PC-9 (cell line): ENCODE data around the gene MGAT4A. TPM values are rescaled to one million over a fixed set of nuclear protein-coding genes. Genes with fewer than 3 reads are reported as not detected.

Experiments
- BruUV-seq: library from RNA; stranded (reverse); fragments of 400-500 nt; replicated peaks from 2 replicates; lab custom pipeline; 2021; lab: Mats Ljungman, UMichigan
- CTCF ChIA-PET: fragments of 300-600 bp; sonication (Branson Sonifier 250); formaldehyde crosslinking; loops from one replicate; lab custom pipeline; 2022; ENCODE audit warnings: antibody characterized with exemption; lab: Charles Lee
- POLR2A ChIA-PET: fragments of 300-600 bp; sonication (Branson Sonifier 250); formaldehyde crosslinking; loops from one replicate; lab custom pipeline; 2022; ENCODE audit warnings: antibody characterized with exemption; ENCODE audit not compliant: unreplicated experiment; lab: Charles Lee
- DNase-seq, 2 experiments: peaks; one replicate each; pipeline versions ENCODE4 v3.0.0 to v3.0.0-alpha.2; 2015 to 2022; ENCODE audit warnings: mixed read lengths in 1 of 2
- H2AFZ ChIP-seq: fragments of 200-600 bp; sonication (generic); 2 replicates; pipeline ENCODE4 v1.8.1; 2017; ENCODE audit warnings: antibody characterized with exemption
- H3F3A ChIP-seq: fragments of 200-600 bp; sonication (generic); 2 replicates; pipeline ENCODE4 v1.8.1; 2017; ENCODE audit warnings: antibody characterized with exemption, mild to moderate bottlenecking, low read depth; ENCODE audit not compliant: insufficient read depth
- H3K27ac ChIP-seq: fragments of 200-600 bp; sonication (generic); 2 replicates; pipeline ENCODE4 v1.6.1; 2016; ENCODE audit warnings: mixed run types
- H3K27me3 ChIP-seq: fragments of 200-600 bp; sonication (generic); 2 replicates; pipeline ENCODE4 v1.6.1; 2016; ENCODE audit warnings: low read depth, mixed run types; ENCODE audit not compliant: insufficient read depth
- H3K36me3 ChIP-seq: fragments of 200-600 bp; sonication (generic); 2 replicates; pipeline ENCODE4 v1.6.1; 2016; ENCODE audit warnings: low read depth, mixed run types
- H3K4me1 ChIP-seq: fragments of 200-600 bp; sonication (generic); replicated peaks from 2 replicates; pipeline ENCODE4 v1.6.1; 2016; ENCODE audit warnings: mixed run types; ENCODE audit not compliant: insufficient read depth
- H3K4me2 ChIP-seq: fragments of 200-600 bp; sonication (generic); 2 replicates; pipeline ENCODE4 v1.6.1; 2017; ENCODE audit warnings: mixed run types
- H3K4me3 ChIP-seq: fragments of 200-600 bp; sonication (generic); 2 replicates; pipeline ENCODE4 v1.6.1; 2016; ENCODE audit warnings: mixed run types
- H3K79me2 ChIP-seq: fragments of 200-600 bp; sonication (generic); 2 replicates; pipeline ENCODE4 v1.6.1; 2017; ENCODE audit warnings: low read depth, mixed run types
- H3K9me2 ChIP-seq: fragments of 200-600 bp; sonication (generic); 2 replicates; pipeline ENCODE4 v1.8.1; 2017; ENCODE audit warnings: mild to moderate bottlenecking; ENCODE audit not compliant: insufficient read depth
- H3K9me3 ChIP-seq: fragments of 200-600 bp; sonication (generic); 2 replicates; pipeline ENCODE4 v1.8.1; 2016; ENCODE audit warnings: low read depth; ENCODE audit not compliant: insufficient read depth
- H4K20me1 ChIP-seq: fragments of 200-600 bp; sonication (generic); 2 replicates; pipeline ENCODE4 v1.8.1; 2017; ENCODE audit not compliant: insufficient read depth
- CTCF ChIP-seq: fragments of 200-600 bp; sonication (generic); conservative IDR thresholded peaks from 2 replicates; pipeline ENCODE4 v1.6.1; 2017; ENCODE audit warnings: mixed run types, antibody characterized with exemption, mild to moderate bottlenecking, moderate library complexity
- EZH2 ChIP-seq: fragments of 200-600 bp; sonication (generic); IDR thresholded peaks from 2 replicates; pipeline ENCODE4 v1.8.0; 2017; ENCODE audit warnings: antibody characterized with exemption, low read depth
- intact Hi-C: fragments of 100-400 bp; cut with micrococcal nuclease; formaldehyde crosslinking; loops from one replicate; pipeline ENCODE4 v1.10.0; 2022; ENCODE audit not compliant: unreplicated experiment
- total RNA-seq: library from RNA; stranded (reverse); gene quantifications from 2 replicates; pipeline ENCODE4 v1.2.3, GENCODE V29; 2021

Gene MGAT4A
- total RNA-seq, 1 experiment from 2014 or later = 12.9 TPM

GRCh38 chr2:98706591-98706990 is 24.3 kb downstream of the MGAT4A start:
- TF ChIP-seq CTCF (no peak), EZH2 (no peak)
- no TSS peak for BruUV-seq
- no peaks in the 10 kb centered on the region for H3K4me1 ChIP-seq

GRCh38 chr2:98705333-98705617 is 25.7 kb downstream of the MGAT4A start:
- Histone ChIP-seq H3K9me2 (no peaks in the 10 kb centered on the region), H3K4me3 (no peak overlapping the region), H3F3A (no peaks in the 10 kb centered on the region), H3K4me1 (no peaks in the 10 kb centered on the region), H2AFZ (no peak overlapping the region), H4K20me1 (no peaks in the 10 kb centered on the region), H3K4me2 (no peak overlapping the region), H3K9me3 (no peaks in the 10 kb centered on the region; the same call in 1 of the 2 replicates), H3K36me3 (no peaks in the 10 kb centered on the region), H3K27me3 (no peaks in the 10 kb centered on the region), H3K79me2 (no peaks in the 10 kb centered on the region), H3K27ac (no peak overlapping the region)
- intact Hi-C loops = no loop called here
- POLR2A ChIA-PET = no interaction called here
- BruUV-seq = no TSS peak
- CTCF ChIA-PET = no interaction called here
- DNase-seq = no peak
- TF ChIP-seq EZH2 (no peak), CTCF (no peak)

More at GRCh38 chr2:98706591-98706990, 24.3 kb downstream of the MGAT4A start:
- no peaks in the 10 kb centered on the region for H3K9me3 ChIP-seq
- no peaks in the 10 kb centered on the region for H3F3A ChIP-seq
- H3K27me3 ChIP-seq = no peaks in the 10 kb centered on the region
- no peak overlapping the region for H3K4me2 ChIP-seq
- H3K79me2 ChIP-seq = no peaks in the 10 kb centered on the region
- POLR2A ChIA-PET = no interaction called here
- no peak overlapping the region for H2AFZ ChIP-seq
- DNase-seq = no peak
- H4K20me1 ChIP-seq = no peaks in the 10 kb centered on the region
- no peak overlapping the region for H3K4me3 ChIP-seq
- no peaks in the 10 kb centered on the region for H3K36me3 ChIP-seq
- intact Hi-C loops = no loop called here
- H3K27ac ChIP-seq = no peak overlapping the region
- CTCF ChIA-PET = no interaction called here
- no peaks in the 10 kb centered on the region for H3K9me2 ChIP-seq

GRCh38 chr2:98704499-98705332 is 26.2 kb downstream of the MGAT4A start:
- Histone ChIP-seq H3K36me3 (no peaks in the 10 kb centered on the region), H2AFZ (no peak overlapping the region), H3K79me2 (no peaks in the 10 kb centered on the region), H4K20me1 (no peaks in the 10 kb centered on the region), H3K4me1 (no peaks in the 10 kb centered on the region), H3K4me2 (no peak overlapping the region), H3K9me3 (no peaks in the 10 kb centered on the region; the same call in 1 of the 2 replicates), H3K9me2 (no peaks in the 10 kb centered on the region), H3K4me3 (no peak overlapping the region), H3F3A (no peaks in the 10 kb centered on the region), H3K27me3 (no peaks in the 10 kb centered on the region), H3K27ac (no peak overlapping the region)
- DNase-seq = no peak
- intact Hi-C loops = no loop called here
- POLR2A ChIA-PET = no interaction called here
- CTCF ChIA-PET = no interaction called here
- BruUV-seq = no TSS peak
- TF ChIP-seq EZH2 (no peak), CTCF (no peak)
